Fibroblast of lung (primary cell): ENCODE measurements around the gene MAPK13. TPM values are rescaled to one million over a fixed set of nuclear protein-coding genes. Genes with fewer than 3 reads are reported as not detected.

Experiments
- DNase-seq, 2 donors: peaks; one replicate each; pipeline versions ENCODE4 v3.0.0 to v3.0.0-alpha.2; 2010; ENCODE audit warnings: low read depth in 2 of 2
- H2AFZ ChIP-seq: 2 replicates; pipeline ENCODE4 v1.5.1; 2012; ENCODE audit warnings: low read length, control low read depth, inconsistent platforms
- H3K27ac ChIP-seq: 2 replicates; pipeline ENCODE4 v1.5.1; 2011; ENCODE audit warnings: low read length, control low read depth; ENCODE audit not compliant: insufficient read depth
- H3K27me3 ChIP-seq: 2 replicates; pipeline ENCODE4 v1.5.1; 2011; ENCODE audit warnings: mild to moderate bottlenecking, low read length; ENCODE audit not compliant: control insufficient read depth, insufficient read depth
- H3K36me3 ChIP-seq: 2 replicates; pipeline ENCODE4 v1.5.1; 2011; ENCODE audit warnings: low read length; ENCODE audit not compliant: control insufficient read depth, insufficient read depth
- H3K4me1 ChIP-seq: 2 replicates; pipeline ENCODE4 v1.5.1; 2011; ENCODE audit warnings: low read length; ENCODE audit not compliant: control insufficient read depth, insufficient read depth; ENCODE audit errors: extremely low read depth
- H3K4me2 ChIP-seq: 2 replicates; pipeline ENCODE4 v1.5.1; 2011; ENCODE audit warnings: low read length, control low read depth; ENCODE audit not compliant: insufficient read depth; ENCODE audit errors: extremely low read depth
- H3K4me3 ChIP-seq, 4 experiments: fragments of 200-600 bp in 1 of 4; sonication (generic) in 1 of 4; replicated peaks in 1 of 4; 2 replicates each; pipeline ENCODE4 v1.5.1; 2011 to 2016; ENCODE audit warnings: low read length in 4 of 4, low read depth in 3 of 4, mild to moderate bottlenecking in 3 of 4, control low read depth in 2 of 4, inconsistent platforms in 1 of 4, mixed read lengths in 1 of 4; ENCODE audit not compliant: insufficient read depth in 1 of 4; ENCODE audit errors: control extremely low read depth in 1 of 4
- H3K79me2 ChIP-seq: 2 replicates; pipeline ENCODE4 v1.5.1; 2012; ENCODE audit warnings: mild to moderate bottlenecking, low read length, inconsistent platforms; ENCODE audit not compliant: control insufficient read depth, insufficient read depth
- H3K9ac ChIP-seq: 2 replicates; pipeline ENCODE4 v1.5.1; 2011; ENCODE audit warnings: mild to moderate bottlenecking, low read length, control low read depth; ENCODE audit not compliant: insufficient read depth
- H3K9me3 ChIP-seq: 2 replicates; pipeline ENCODE4 v1.5.1; 2012; ENCODE audit warnings: low read depth, low read length; ENCODE audit not compliant: control insufficient read depth, insufficient read depth
- H4K20me1 ChIP-seq: 2 replicates; pipeline ENCODE4 v1.5.1; 2011; ENCODE audit warnings: low read length; ENCODE audit not compliant: control insufficient read depth, insufficient read depth; ENCODE audit errors: extremely low read depth
- CTCF ChIP-seq, 2 donors: IDR thresholded peaks in 1 of 2; conservative IDR thresholded peaks in 1 of 2; 1 replicate in 1 of 2; 2 replicates in 1 of 2; pipeline ENCODE4 v1.5.1; 2011 to 2012; ENCODE audit warnings: low read length in 2 of 2, control low read depth in 1 of 2, inconsistent platforms in 1 of 2, low read depth in 1 of 2, mild to moderate bottlenecking in 1 of 2
- EZH2 ChIP-seq: IDR thresholded peaks from 2 replicates; pipeline ENCODE4 v1.5.1; 2012; ENCODE audit warnings: low read length, control low read depth, mild to moderate bottlenecking; ENCODE audit errors: missing control alignments
- polyA plus RNA-seq, 2 donors: library from polyadenylated mRNA; depleted of rRNA in 1 of 2; stranded (reverse) in 1 of 2; unstranded in 1 of 2; fragments of >200 nt; gene quantifications; 2 replicates each; pipeline ENCODE4 v1.2.1, GENCODE V29; 2011 to 2012; ENCODE audit warnings: missing spikeins in 1 of 2
- total RNA-seq: library from RNA; depleted of rRNA; stranded (reverse); fragments of >200 nt; gene quantifications from 2 replicates; pipeline ENCODE4 v1.2.1, GENCODE V29; 2014

Gene MAPK13
- total and polyA plus RNA-seq, 2 donors (not counting 1 experiment from before 2014, with no cell fraction given), result 3.0 to 7.6 TPM

- no peaks in the 10 kb centered on the region for H3K79me2 ChIP-seq
- TF ChIP-seq CTCF (conservative IDR thresholded peaks at IDR 0.05 in 1 of 2, IDR thresholded peaks at IDR 0.05 in 1 of 2; ENCODE audit: low read depth in 1 of 2, low read length in 2 of 2), result no peak
- TF ChIP-seq EZH2, result no peak
- no peaks in the 10 kb centered on the region for H3K36me3 ChIP-seq
- H3K9me3 ChIP-seq, result no peaks in the 10 kb centered on the region
- no peak overlapping the region for H3K9ac ChIP-seq
- DNase-seq, result no peak
- no peak overlapping the region for H3K4me2 ChIP-seq
- H4K20me1 ChIP-seq, result no peaks in the 10 kb centered on the region
- no peaks in the 10 kb centered on the region for H3K27me3 ChIP-seq
- no peak overlapping the region for H3K27ac ChIP-seq
- no peak overlapping the region for H3K4me3 ChIP-seq
- H2AFZ ChIP-seq, result no peak overlapping the region
- peaks cover 14% of the 10 kb centered on the region for H3K4me1 ChIP-seq
Measured at GRCh38 chr6:36133912-36134311, 3.6 kb downstream of the MAPK13 start.

- Histone ChIP-seq H3K4me1 (peaks cover 14% of the 10 kb centered on the region), H3K79me2 (no peaks in the 10 kb centered on the region), H3K27me3 (no peaks in the 10 kb centered on the region), H3K9ac (no peak overlapping the region), H3K9me3 (no peaks in the 10 kb centered on the region), H2AFZ (no peak overlapping the region), H3K4me2 (no peak overlapping the region), H4K20me1 (no peaks in the 10 kb centered on the region), H3K36me3 (no peaks in the 10 kb centered on the region), H3K4me3 (no peak overlapping the region), H3K27ac (no peak overlapping the region)
- DNase-seq, result no peak
- TF ChIP-seq CTCF (conservative IDR thresholded peaks at IDR 0.05 in 1 of 2, IDR thresholded peaks at IDR 0.05 in 1 of 2; ENCODE audit: low read depth in 1 of 2, low read length in 2 of 2) (no peak), EZH2 (no peak)
Measured at GRCh38 chr6:36135053-36135731, 4.9 kb downstream of the MAPK13 start.

GRCh38 chr6:36136034-36136433 lies 5.7 kb downstream of the MAPK13 start:
- Histone ChIP-seq H3K27ac (no peak overlapping the region), H3K36me3 (no peaks in the 10 kb centered on the region), H4K20me1 (no peaks in the 10 kb centered on the region), H3K79me2 (no peaks in the 10 kb centered on the region), H3K27me3 (no peaks in the 10 kb centered on the region), H3K4me3 (no peak overlapping the region), H3K9me3 (no peaks in the 10 kb centered on the region), H2AFZ (no peak overlapping the region), H3K9ac (no peak overlapping the region), H3K4me1 (peaks cover 11% of the 10 kb centered on the region), H3K4me2 (no peak overlapping the region)
- TF ChIP-seq EZH2 (no peak), CTCF (conservative IDR thresholded peaks at IDR 0.05 in 1 of 2, IDR thresholded peaks at IDR 0.05 in 1 of 2; ENCODE audit: low read depth in 1 of 2, low read length in 2 of 2) (no peak)
- no peak for DNase-seq
